Measurements from ENCODE around the gene LRMDA. TPM values are rescaled to one million over a fixed set of nuclear protein-coding genes. Genes with fewer than 3 reads are reported as not detected.
A peak's percentile ranks its signal among the peaks of the same experiment; 100 is the strongest.

The LRMDA gene
- total and polyA plus RNA-seq, 4 donors, result 12.1 to 40.8 (median 21.6) TPM

DNA sequence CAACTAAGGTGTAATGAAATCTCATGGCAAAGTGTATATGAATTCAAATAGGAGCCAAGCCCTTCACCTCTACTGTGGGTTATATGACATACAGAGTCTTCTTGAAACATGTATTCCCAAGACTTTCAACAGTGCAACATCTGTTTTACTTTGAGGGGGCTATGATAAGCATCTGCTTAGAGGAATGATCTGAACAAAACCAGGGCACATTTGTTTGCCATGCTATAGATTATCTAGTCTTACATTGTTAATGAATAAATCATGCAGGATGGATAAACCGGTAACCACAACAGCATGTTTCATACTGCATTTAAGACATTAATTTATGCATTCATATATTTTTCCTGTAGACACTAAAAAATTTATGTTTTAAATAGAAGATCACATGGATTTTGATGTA is 1021.9 kb downstream of the LRMDA start:
- no peaks in the 10 kb centered on the region for H3K36me3 ChIP-seq (ENCODE audit: control insufficient read depth in 4 of 4, insufficient read depth in 4 of 4, low read length in 4 of 4)
- ATAC-seq (ENCODE audit: insufficient read depth, low FRiP score) (no peak), DNase-seq (no peak)
- H3K4me3 ChIP-seq, result no peak overlapping the region
- H3K4me1 ChIP-seq (ENCODE audit: control insufficient read depth in 5 of 5, insufficient read depth in 5 of 5, low read length in 5 of 5), result peaks cover 0 to 3% (median 0%) of the 10 kb centered on the region in 5 donors
- no peak overlapping the region for H3K9ac ChIP-seq (ENCODE audit: insufficient read depth in 1 of 2, low read length in 2 of 2)
- TF ChIP-seq, protein P1, sequence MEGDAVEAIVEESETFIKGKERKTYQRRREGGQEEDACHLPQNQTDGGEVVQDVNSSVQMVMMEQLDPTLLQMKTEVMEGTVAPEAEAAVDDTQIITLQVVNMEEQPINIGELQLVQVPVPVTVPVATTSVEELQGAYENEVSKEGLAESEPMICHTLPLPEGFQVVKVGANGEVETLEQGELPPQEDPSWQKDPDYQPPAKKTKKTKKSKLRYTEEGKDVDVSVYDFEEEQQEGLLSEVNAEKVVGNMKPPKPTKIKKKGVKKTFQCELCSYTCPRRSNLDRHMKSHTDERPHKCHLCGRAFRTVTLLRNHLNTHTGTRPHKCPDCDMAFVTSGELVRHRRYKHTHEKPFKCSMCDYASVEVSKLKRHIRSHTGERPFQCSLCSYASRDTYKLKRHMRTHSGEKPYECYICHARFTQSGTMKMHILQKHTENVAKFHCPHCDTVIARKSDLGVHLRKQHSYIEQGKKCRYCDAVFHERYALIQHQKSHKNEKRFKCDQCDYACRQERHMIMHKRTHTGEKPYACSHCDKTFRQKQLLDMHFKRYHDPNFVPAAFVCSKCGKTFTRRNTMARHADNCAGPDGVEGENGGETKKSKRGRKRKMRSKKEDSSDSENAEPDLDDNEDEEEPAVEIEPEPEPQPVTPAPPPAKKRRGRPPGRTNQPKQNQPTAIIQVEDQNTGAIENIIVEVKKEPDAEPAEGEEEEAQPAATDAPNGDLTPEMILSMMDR (IDR thresholded peaks at IDR 0.05; ENCODE audit: control extremely low read depth, extremely low read depth), result no peak
- H3K27me3 ChIP-seq (ENCODE audit: control insufficient read depth in 3 of 3, insufficient read depth in 3 of 3, low read length in 2 of 3), result no peaks in the 10 kb centered on the region
- no peak overlapping the region for H3K27ac ChIP-seq (ENCODE audit: low read depth in 1 of 2, low read length in 1 of 2)
- H3K9me3 ChIP-seq (ENCODE audit: control insufficient read depth in 4 of 4, insufficient read depth in 3 of 4, low read length in 3 of 4), result no peaks in the 10 kb centered on the region
- 91 to 100% methylated on average over 1 of the region's 1 CpG for WGBS, 2 donors

DNA sequence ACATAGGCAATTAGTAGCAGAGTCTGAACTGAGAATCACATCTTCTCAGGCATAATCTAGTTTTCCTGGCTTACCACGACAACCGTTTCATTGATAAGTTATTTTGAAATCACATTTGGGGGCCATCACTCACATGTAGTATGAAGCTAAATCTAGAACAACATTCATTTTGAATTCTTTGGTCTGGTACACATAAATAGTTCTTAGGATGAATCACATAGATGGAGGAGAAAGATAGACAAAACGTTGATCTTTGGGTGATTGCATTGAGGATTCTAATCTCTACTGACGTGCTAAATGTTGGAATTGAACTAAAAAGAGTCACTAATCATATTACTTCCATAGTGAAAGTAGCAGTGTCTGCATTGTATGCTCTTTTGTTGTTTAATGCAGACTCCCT is 1022.6 kb downstream of the LRMDA start:
- H3K4me1 ChIP-seq (ENCODE audit: control insufficient read depth in 5 of 5, insufficient read depth in 5 of 5, low read length in 5 of 5), result peaks cover 0 to 9% (median 0%) of the 10 kb centered on the region in 5 donors
- TF ChIP-seq, protein P1 (IDR thresholded peaks at IDR 0.05; ENCODE audit: control extremely low read depth, extremely low read depth), result no peak
- H3K27me3 ChIP-seq (ENCODE audit: control insufficient read depth in 3 of 3, insufficient read depth in 3 of 3, low read length in 2 of 3), result no peaks in the 10 kb centered on the region
- H3K4me3 ChIP-seq, result no peak overlapping the region
- H3K9ac ChIP-seq (ENCODE audit: insufficient read depth in 1 of 2, low read length in 2 of 2), result no peak overlapping the region
- no peaks in the 10 kb centered on the region for H3K9me3 ChIP-seq (ENCODE audit: control insufficient read depth in 4 of 4, insufficient read depth in 3 of 4, low read length in 3 of 4)
- WGBS, 2 donors, result 84 to 95% methylated on average over 4 of the region's 4 CpGs
- DNase-seq (no peak), ATAC-seq (ENCODE audit: insufficient read depth, low FRiP score) (no peak)
- H3K36me3 ChIP-seq (ENCODE audit: control insufficient read depth in 4 of 4, insufficient read depth in 4 of 4, low read length in 4 of 4), result no peaks in the 10 kb centered on the region
- H3K27ac ChIP-seq (ENCODE audit: low read depth in 1 of 2, low read length in 1 of 2), result no peak overlapping the region

DNA sequence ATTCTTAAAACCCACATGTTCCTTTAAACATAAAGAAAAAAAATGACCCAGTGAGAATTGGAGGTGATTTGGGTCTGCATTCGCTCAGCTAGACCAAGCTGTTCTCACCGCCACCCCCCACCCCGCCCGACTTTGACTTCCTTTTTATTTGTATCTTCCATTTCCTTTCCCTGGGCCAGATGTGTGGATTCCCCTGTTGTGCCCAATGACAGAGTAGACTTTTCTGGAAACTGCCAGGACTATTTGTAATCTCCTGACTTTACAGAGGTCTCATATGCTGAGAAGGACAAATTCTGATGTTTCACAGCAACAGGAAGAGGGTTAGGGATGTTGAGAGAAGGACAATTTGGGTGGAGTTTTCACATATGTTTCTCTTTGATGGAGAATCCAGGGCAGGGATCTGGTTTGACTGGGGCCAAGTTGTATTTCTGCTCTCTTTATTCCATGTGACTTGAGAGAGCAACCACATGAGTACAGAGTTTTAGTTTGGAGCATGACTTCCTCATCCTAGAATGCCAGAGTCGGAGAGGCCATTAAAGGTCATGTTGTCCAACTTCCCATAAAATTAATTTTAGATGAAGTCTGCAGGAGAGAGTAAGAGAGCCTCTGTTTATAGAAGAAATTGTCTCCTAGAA is 1023.2 kb downstream of the LRMDA start:
- TF ChIP-seq, protein P1 (IDR thresholded peaks at IDR 0.05; ENCODE audit: control extremely low read depth, extremely low read depth), result no peak
- peaks cover 0 to 14% (median 0%) of the 10 kb centered on the region in 5 donors for H3K4me1 ChIP-seq (ENCODE audit: control insufficient read depth in 5 of 5, insufficient read depth in 5 of 5, low read length in 5 of 5)
- H3K27ac ChIP-seq (ENCODE audit: low read depth in 1 of 2, low read length in 1 of 2), result no peak overlapping the region
- DNase-seq, result peak in 1 of 3 donors; percentile 25
- H3K36me3 ChIP-seq (ENCODE audit: control insufficient read depth in 4 of 4, insufficient read depth in 4 of 4, low read length in 4 of 4), result no peaks in the 10 kb centered on the region
- H3K9ac ChIP-seq (ENCODE audit: insufficient read depth in 1 of 2, low read length in 2 of 2), result no peak overlapping the region
- no peak overlapping the region for H3K4me3 ChIP-seq
- ATAC-seq (ENCODE audit: insufficient read depth, low FRiP score), result no peak
- no peaks in the 10 kb centered on the region for H3K27me3 ChIP-seq (ENCODE audit: control insufficient read depth in 3 of 3, insufficient read depth in 3 of 3, low read length in 2 of 3)
- H3K9me3 ChIP-seq (ENCODE audit: control insufficient read depth in 4 of 4, insufficient read depth in 3 of 4, low read length in 3 of 4), result no peaks in the 10 kb centered on the region
- 75 to 80% methylated on average over 5 of the region's 5 CpGs for WGBS, 2 donors

DNA sequence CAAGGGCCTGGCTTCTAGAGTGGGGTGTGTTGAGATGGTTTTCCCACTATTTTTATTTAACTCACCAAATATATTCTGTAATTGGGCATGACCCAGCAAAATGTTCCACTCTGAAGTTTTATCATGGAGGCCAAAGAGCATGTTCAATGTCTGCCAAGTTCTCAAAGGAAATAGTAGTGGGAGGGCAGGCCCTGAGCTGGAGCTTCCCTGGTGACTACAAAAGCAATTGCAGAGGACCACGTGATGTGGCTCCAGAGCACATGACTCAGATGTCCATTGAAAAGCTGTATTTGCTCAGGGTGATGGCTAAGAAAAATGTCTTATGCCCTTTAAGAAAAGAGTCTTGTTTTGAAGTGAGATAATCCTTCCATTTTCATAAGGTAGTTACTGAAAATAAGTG is 1024.8 kb downstream of the LRMDA start:
- ATAC-seq (ENCODE audit: insufficient read depth, low FRiP score) (no peak), DNase-seq (no peak)
- H3K4me3 ChIP-seq, result no peak overlapping the region
- 75 to 95% methylated on average over 1 of the region's 1 CpG for WGBS, 2 donors
- H3K9ac ChIP-seq (ENCODE audit: insufficient read depth in 1 of 2, low read length in 2 of 2), result no peak overlapping the region
- TF ChIP-seq, protein P1 (IDR thresholded peaks at IDR 0.05; ENCODE audit: control extremely low read depth, extremely low read depth), result no peak
- H3K4me1 ChIP-seq (ENCODE audit: control insufficient read depth in 5 of 5, insufficient read depth in 5 of 5, low read length in 5 of 5), result peaks cover 0 to 14% (median 0%) of the 10 kb centered on the region in 5 donors
- H3K27me3 ChIP-seq (ENCODE audit: control insufficient read depth in 3 of 3, insufficient read depth in 3 of 3, low read length in 2 of 3), result no peaks in the 10 kb centered on the region
- H3K27ac ChIP-seq (ENCODE audit: low read depth in 1 of 2, low read length in 1 of 2), result no peak overlapping the region
- H3K36me3 ChIP-seq (ENCODE audit: control insufficient read depth in 4 of 4, insufficient read depth in 4 of 4, low read length in 4 of 4), result no peaks in the 10 kb centered on the region
- no peaks in the 10 kb centered on the region for H3K9me3 ChIP-seq (ENCODE audit: control insufficient read depth in 4 of 4, insufficient read depth in 3 of 4, low read length in 3 of 4)

All from lung (tissue), 12 donors.